Inferior parietal cortex (tissue), 1 donor: ENCODE measurements around the gene TUBGCP6.
"Not testable (repeated sequence)": the region's sequence is repeated elsewhere in the genome, so short reads cannot be mapped to it uniquely, and the experiment has no call there.

Experiments used
- DNase-seq: peaks from one replicate; pipeline ENCODE4 v3.0.0-alpha.2; 2016; ENCODE audit errors: extremely low spot score

Gene TUBGCP6

DNA sequence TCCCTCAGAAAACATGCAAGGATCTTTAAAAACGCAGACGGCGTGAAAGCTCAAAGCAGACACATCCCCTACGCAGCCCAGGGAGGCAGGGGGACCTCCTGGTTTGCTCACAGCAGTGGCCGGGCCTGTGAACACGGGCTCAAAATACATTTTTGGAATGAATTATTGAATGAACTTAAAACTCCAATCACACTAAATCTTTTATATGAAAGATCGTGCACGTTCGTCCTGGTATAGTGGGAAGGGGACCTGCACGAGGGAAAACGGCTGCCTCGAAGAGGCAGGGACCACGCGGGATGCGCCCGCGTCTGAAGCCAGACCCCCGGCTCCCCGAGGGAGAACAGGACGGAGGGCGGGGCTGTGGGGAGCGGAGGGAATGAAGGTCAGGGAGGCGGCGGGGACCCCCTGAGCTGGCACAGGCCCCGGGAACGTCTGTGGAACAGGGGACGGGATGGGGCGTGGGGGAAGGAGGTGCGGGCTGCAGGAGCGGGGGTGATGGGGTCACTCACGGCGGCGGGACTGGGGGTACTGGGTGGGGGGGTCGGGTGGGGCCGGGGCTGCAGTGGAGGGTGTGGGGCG is 75.6 kb downstream of the TUBGCP6 start:
- DNase-seq, result no peak

DNA sequence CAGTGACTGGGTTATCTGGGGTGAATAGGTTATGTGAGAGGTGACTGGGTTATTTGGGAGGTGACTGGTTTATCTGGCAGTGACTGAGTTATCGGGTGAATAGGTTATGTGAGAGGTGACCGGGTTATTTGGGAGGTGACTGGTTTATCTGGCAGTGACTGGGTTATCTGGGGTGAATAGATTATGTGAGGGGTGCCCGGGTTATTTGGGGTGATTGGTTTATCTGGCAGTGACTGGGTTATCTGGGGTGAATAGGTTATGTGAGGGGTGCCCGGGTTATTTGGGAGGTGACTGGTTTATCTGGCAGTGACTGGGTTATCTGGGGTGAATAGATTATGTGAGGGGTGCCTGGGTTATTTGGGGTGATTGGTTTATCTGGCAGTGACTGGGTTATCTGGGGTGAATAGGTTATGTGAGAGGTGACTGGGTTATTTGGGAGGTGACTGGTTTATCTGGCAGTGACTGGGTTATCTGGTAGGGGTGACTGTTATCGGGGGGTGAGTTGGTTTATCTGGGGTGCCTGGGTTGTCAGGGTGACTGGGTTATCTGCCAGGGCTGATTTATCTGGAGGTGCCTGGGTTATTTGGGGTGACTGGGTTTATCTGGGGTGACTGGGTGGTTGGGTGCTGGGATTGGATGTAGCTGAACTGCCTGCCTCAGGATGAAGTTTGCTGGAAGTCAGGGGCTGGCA is 76.2 kb downstream of the TUBGCP6 start:
- not testable (repeated sequence) for DNase-seq

DNA sequence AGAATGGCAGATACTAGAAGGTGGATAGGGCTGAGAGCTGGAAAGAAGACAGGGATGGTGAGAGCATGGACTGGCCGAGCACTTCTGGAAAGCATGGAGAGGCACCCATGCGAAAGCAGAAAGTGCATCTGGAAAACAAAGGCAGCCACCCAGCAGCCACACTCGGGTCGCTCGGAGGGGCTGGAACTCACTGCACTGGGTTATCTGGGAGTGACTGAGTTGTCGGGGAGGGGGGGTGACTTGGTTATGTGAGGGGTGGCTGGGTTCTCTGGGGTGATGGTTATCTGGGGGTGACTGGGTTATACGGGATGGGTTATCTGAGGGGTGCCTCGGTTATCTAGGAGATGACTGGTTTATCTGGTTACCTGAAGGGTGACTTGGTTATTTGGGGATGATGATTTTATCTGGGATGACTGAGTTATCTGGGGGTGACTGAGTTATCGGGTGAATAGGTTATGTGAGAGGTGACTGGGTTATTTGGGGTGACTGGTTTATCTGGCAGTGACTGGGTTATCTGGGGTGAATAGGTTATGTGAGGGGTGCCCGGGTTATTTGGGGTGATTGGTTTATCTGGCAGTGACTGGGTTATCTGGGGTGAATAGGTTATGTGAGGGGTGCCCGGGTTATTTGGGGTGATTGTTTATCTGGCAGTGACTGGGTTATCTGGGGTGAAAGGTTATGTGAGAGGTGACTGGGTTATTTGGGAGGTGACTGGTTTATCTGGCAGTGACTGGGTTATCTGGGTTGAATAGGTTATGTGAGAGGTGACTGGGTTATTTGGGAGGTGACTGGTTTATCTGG is 76.9 kb downstream of the TUBGCP6 start:
- no peak for DNase-seq
